ENCODE results near the gene SMIM45.

The SMIM45 gene

DNA sequence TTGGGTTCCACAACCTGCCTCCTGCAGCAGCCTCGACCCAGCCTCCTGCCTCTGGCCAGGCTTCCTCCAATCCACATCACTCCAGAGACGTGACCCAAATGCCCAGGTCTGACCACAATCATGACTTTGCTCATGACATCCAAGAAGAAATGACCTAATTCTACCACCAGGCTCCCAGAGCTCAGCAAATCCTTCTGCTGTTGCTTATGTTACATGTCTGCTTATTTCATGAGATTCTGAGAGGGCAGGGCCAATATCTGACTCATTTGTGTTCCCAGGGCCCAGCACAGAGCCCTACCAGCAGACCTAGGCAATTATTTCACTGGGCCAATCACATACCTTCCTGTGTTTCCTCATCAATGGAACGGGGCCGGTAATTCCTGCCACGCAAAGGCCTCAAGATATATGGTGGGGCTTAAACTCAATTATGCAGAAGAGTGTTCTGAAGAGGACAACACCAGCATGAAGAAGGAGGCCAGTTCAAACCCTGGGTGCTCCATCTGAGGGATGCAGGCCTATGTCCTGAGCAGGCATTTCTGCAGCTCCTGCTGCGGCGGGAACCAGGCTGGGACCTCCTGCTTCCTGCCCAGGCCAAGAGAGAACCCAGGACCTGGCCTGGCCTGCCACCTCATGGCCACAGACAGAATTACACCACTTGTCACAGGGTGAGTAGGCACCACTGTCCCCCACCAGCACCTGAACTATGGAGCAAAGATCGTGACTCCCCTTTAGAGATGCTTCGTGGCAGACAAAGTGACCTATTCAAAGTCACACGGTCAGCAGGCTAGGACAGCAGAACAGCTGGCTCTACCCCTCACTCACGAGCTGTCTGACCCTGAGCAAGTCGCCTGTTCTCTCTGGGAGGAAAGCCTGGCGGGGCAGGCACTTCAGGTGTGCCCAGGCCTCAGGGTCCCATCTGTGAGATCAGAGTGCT lies 10.9 kb upstream of the SMIM45 start:
- ChIA-PET CTCF (interaction anchor here (0.6 to 3.6 kb wide), 29 partner anchors 9 to 318 kb away, joined by 3 to 46 read pairs (median 4); partner anchors contain the start of genes MEI1 and SMIM45), POLR2A (interaction anchor here (1.4 kb wide), 1 partner anchor 244 kb away, joined by 6 read pairs; no protein-coding TSS in a partner anchor)
- peaks cover 6% of the 10 kb centered on the region; the same call in 1 of the 2 replicates for H3K79me2 ChIP-seq (ENCODE audit: insufficient read depth)
- H3K27ac ChIP-seq (ENCODE audit: low read depth in 2 of 2, low read length in 1 of 2) = peak overlapping the region in 1 of 2 experiments; percentile 45; a peak in 2 of 4 replicates
- peaks cover 11% of the 10 kb centered on the region for H3F3A ChIP-seq (replicated peaks; ENCODE audit: insufficient read depth)
- H3K9ac ChIP-seq = no peak overlapping the region
- no peaks in the 10 kb centered on the region for H4K20me1 ChIP-seq (ENCODE audit: insufficient read depth)
- peak overlapping the region in 1 of 2 experiments; percentile 32; a peak in 1 of 4 replicates for H3K4me3 ChIP-seq (ENCODE audit: low read depth in 2 of 2, low read length in 1 of 2)
- H3K4me2 ChIP-seq = no peak overlapping the region
- DNase-seq = peak; percentile 78
- H3K9me3 ChIP-seq = no peaks in the 10 kb centered on the region
- no peaks in the 10 kb centered on the region for H3K27me3 ChIP-seq (ENCODE audit: insufficient read depth)
- no peak overlapping the region for H2AFZ ChIP-seq (ENCODE audit: low read depth)
- H3K9me2 ChIP-seq = no peaks in the 10 kb centered on the region
- peaks cover 0 to 11% of the 10 kb centered on the region in 2 experiments; a peak in 1 of 4 replicates for H3K4me1 ChIP-seq (ENCODE audit: control insufficient read depth in 1 of 2, insufficient read depth in 2 of 2, low read depth in 1 of 2, low read length in 1 of 2)
- H3K36me3 ChIP-seq (replicated peaks in 1 of 2; ENCODE audit: control insufficient read depth in 1 of 2, insufficient read depth in 2 of 2, low read length in 1 of 2) = no peaks in the 10 kb centered on the region
- TF ChIP-seq CTCF (IDR thresholded peaks at IDR 0.05) (peak; percentile 65), SMC3 (IDR thresholded peaks at IDR 0.05; ENCODE audit: low read depth, low read length) (peak; percentile 77), RAD21 (IDR thresholded peaks at IDR 0.05; ENCODE audit: low read length) (peak; percentile 87), TAF1 (IDR thresholded peaks at IDR 0.05; ENCODE audit: borderline replicate concordance, low read depth, low read length) (no peak)
- WGBS (ENCODE audit: low lambda C conversion rate) = 53% methylated on average over 8 of the region's 13 CpGs

GRCh38 chr22:41943661-41944209 lies 8.2 kb upstream of the SMIM45 start:
- no peaks in the 10 kb centered on the region for H3K9me3 ChIP-seq
- no peak for DNase-seq
- H4K20me1 ChIP-seq (ENCODE audit: insufficient read depth) = no peaks in the 10 kb centered on the region
- H2AFZ ChIP-seq (ENCODE audit: low read depth) = no peak overlapping the region
- TF ChIP-seq RAD21 (IDR thresholded peaks at IDR 0.05; ENCODE audit: low read length) (no peak), SIN3A (IDR thresholded peaks at IDR 0.05; ENCODE audit: borderline replicate concordance, low read depth, low read length) (no peak), TEAD4 (IDR thresholded peaks at IDR 0.05; ENCODE audit: borderline replicate concordance, insufficient read depth) (no peak), EP300 (IDR thresholded peaks at IDR 0.05; ENCODE audit: borderline replicate concordance in 1 of 2, low read depth in 1 of 2, low read length in 1 of 2) (no peak), CHD2 (IDR thresholded peaks at IDR 0.05; ENCODE audit: low read length, partially characterized antibody) (no peak), GABPA (IDR thresholded peaks at IDR 0.05; ENCODE audit: low read depth) (no peak), CTCF (IDR thresholded peaks at IDR 0.05) (no peak), POLR2AphosphoS5 (IDR thresholded peaks at IDR 0.05; ENCODE audit: low read depth, low read length) (no peak), RFX5 (IDR thresholded peaks at IDR 0.05; ENCODE audit: low read length) (no peak)
- TF ChIP-seq, protein P1, sequence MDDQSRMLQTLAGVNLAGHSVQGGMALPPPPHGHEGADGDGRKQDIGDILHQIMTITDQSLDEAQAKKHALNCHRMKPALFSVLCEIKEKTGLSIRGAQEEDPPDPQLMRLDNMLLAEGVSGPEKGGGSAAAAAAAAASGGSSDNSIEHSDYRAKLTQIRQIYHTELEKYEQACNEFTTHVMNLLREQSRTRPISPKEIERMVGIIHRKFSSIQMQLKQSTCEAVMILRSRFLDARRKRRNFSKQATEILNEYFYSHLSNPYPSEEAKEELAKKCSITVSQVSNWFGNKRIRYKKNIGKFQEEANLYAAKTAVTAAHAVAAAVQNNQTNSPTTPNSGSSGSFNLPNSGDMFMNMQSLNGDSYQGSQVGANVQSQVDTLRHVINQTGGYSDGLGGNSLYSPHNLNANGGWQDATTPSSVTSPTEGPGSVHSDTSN (IDR thresholded peaks at IDR 0.05) = no peak
- H3K9ac ChIP-seq = no peak overlapping the region
- peaks cover 0 to 16% of the 10 kb centered on the region in 2 experiments; a peak in 1 of 4 replicates for H3K4me1 ChIP-seq (ENCODE audit: control insufficient read depth in 1 of 2, insufficient read depth in 2 of 2, low read depth in 1 of 2, low read length in 1 of 2)
- H3K4me3 ChIP-seq (ENCODE audit: low read depth in 2 of 2, low read length in 1 of 2) = no peak overlapping the region
- H3K9me2 ChIP-seq = no peaks in the 10 kb centered on the region
- H3K27me3 ChIP-seq (ENCODE audit: insufficient read depth) = no peaks in the 10 kb centered on the region
- peaks cover 6% of the 10 kb centered on the region; the same call in 1 of the 2 replicates for H3K79me2 ChIP-seq (ENCODE audit: insufficient read depth)
- 78% methylated on average over 5 of the region's 9 CpGs for WGBS (ENCODE audit: low lambda C conversion rate)
- peak overlapping the region in 1 of 2 experiments; percentile 27; a peak in 1 of 4 replicates for H3K27ac ChIP-seq (ENCODE audit: low read depth in 2 of 2, low read length in 1 of 2)
- no peaks in the 10 kb centered on the region for H3K36me3 ChIP-seq (replicated peaks in 1 of 2; ENCODE audit: control insufficient read depth in 1 of 2, insufficient read depth in 2 of 2, low read length in 1 of 2)
- peaks cover 11% of the 10 kb centered on the region for H3F3A ChIP-seq (replicated peaks; ENCODE audit: insufficient read depth)
- POLR2A ChIA-PET = no interaction called here
- H3K4me2 ChIP-seq = no peak overlapping the region
- CTCF ChIA-PET = interaction anchor here (3.4 kb wide), 1 partner anchor 246 kb away, joined by 14 read pairs; no protein-coding TSS in a partner anchor

All from SK-N-SH (cell line).